ENCODE measurements around the gene FGD6. TPM values are rescaled to one million over a fixed set of nuclear protein-coding genes. Genes with fewer than 3 reads are reported as not detected.

FGD6 gene
- total and polyA plus RNA-seq, 2 experiments from 2014 or later: 10.4 to 17.2 TPM

DNA sequence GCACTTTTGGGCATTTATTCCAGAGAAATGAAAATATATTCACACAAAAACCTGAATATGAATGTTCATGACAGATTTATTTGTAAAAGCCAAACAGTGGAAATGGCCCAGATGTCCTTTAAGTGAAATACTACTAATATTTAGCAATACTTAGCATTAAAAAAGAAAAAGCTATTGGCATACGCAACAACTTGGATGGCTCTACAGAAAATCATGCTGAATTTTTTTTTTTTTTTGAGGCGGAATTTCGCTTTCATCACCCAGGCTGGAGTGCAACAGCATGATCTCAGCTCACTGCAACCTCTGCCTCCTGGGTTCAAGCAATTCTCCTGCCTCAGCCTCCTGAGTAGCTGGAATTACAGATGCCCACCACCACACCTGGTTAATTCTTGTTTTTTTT lies 24.1 kb downstream of the FGD6 start:
- peaks cover 13% of the 10 kb centered on the region for H3K4me1 ChIP-seq (ENCODE audit: insufficient read depth)
- H3K4me2 ChIP-seq: no peak overlapping the region
- H3K9me2 ChIP-seq (replicated peaks; ENCODE audit: insufficient read depth): no peaks in the 10 kb centered on the region
- no peak overlapping the region for H2AFZ ChIP-seq
- no peak overlapping the region for H3K4me3 ChIP-seq
- WGBS (ENCODE audit: low lambda C conversion rate, missing lambda C conversion rate): 96% methylated on average over 3 of the region's 3 CpGs
- DNase-seq (ENCODE audit: low spot score): no peak
- no peaks in the 10 kb centered on the region for H3K9me3 ChIP-seq (ENCODE audit: low read depth)
- no peak overlapping the region for H3K27ac ChIP-seq
- no peaks in the 10 kb centered on the region for H3K36me3 ChIP-seq (replicated peaks; ENCODE audit: insufficient read depth, low read depth)
- peaks cover 77% of the 10 kb centered on the region for H3K79me2 ChIP-seq
- no peaks in the 10 kb centered on the region for H3K27me3 ChIP-seq
- H4K20me1 ChIP-seq (ENCODE audit: insufficient read depth, poor library complexity, severe bottlenecking): no peaks in the 10 kb centered on the region
- TF ChIP-seq, protein P1, sequence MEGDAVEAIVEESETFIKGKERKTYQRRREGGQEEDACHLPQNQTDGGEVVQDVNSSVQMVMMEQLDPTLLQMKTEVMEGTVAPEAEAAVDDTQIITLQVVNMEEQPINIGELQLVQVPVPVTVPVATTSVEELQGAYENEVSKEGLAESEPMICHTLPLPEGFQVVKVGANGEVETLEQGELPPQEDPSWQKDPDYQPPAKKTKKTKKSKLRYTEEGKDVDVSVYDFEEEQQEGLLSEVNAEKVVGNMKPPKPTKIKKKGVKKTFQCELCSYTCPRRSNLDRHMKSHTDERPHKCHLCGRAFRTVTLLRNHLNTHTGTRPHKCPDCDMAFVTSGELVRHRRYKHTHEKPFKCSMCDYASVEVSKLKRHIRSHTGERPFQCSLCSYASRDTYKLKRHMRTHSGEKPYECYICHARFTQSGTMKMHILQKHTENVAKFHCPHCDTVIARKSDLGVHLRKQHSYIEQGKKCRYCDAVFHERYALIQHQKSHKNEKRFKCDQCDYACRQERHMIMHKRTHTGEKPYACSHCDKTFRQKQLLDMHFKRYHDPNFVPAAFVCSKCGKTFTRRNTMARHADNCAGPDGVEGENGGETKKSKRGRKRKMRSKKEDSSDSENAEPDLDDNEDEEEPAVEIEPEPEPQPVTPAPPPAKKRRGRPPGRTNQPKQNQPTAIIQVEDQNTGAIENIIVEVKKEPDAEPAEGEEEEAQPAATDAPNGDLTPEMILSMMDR (IDR thresholded peaks at IDR 0.05; ENCODE audit: poor library complexity): no peak
- no peak for TF ChIP-seq EZH2 (IDR thresholded peaks at IDR 0.05; ENCODE audit: borderline replicate concordance)
- no peak for TF ChIP-seq EZH2phosphoT487 (IDR thresholded peaks at IDR 0.05; ENCODE audit: low read depth, severe bottlenecking, unreplicated experiment)

GRCh38 chr12:95192271-95192670 lies 25.0 kb downstream of the FGD6 start:
- Histone ChIP-seq H4K20me1 (ENCODE audit: insufficient read depth, poor library complexity, severe bottlenecking) (no peaks in the 10 kb centered on the region), H3K4me3 (no peak overlapping the region), H3K79me2 (peaks cover 69% of the 10 kb centered on the region), H3K27me3 (no peaks in the 10 kb centered on the region), H3K9me3 (ENCODE audit: low read depth) (no peaks in the 10 kb centered on the region), H2AFZ (no peak overlapping the region), H3K36me3 (replicated peaks; ENCODE audit: insufficient read depth, low read depth) (no peaks in the 10 kb centered on the region), H3K4me2 (no peak overlapping the region), H3K4me1 (ENCODE audit: insufficient read depth) (peaks cover 14% of the 10 kb centered on the region), H3K9me2 (replicated peaks; ENCODE audit: insufficient read depth) (no peaks in the 10 kb centered on the region), H3K27ac (no peak overlapping the region)
- DNase-seq (ENCODE audit: low spot score): no peak
- TF ChIP-seq EZH2 (IDR thresholded peaks at IDR 0.05; ENCODE audit: borderline replicate concordance) (no peak), EZH2phosphoT487 (IDR thresholded peaks at IDR 0.05; ENCODE audit: low read depth, severe bottlenecking, unreplicated experiment) (no peak)
- TF ChIP-seq, protein P1 (IDR thresholded peaks at IDR 0.05; ENCODE audit: poor library complexity): no peak

- H3K79me2 ChIP-seq: peaks cover 62% of the 10 kb centered on the region
- no peak overlapping the region for H3K4me3 ChIP-seq
- H3K4me1 ChIP-seq (ENCODE audit: insufficient read depth): peaks cover 14% of the 10 kb centered on the region
- H3K4me2 ChIP-seq: no peak overlapping the region
- H4K20me1 ChIP-seq (ENCODE audit: insufficient read depth, poor library complexity, severe bottlenecking): no peaks in the 10 kb centered on the region
- no peaks in the 10 kb centered on the region for H3K36me3 ChIP-seq (replicated peaks; ENCODE audit: insufficient read depth, low read depth)
- no peak for DNase-seq (ENCODE audit: low spot score)
- no peaks in the 10 kb centered on the region for H3K27me3 ChIP-seq
- no peak for TF ChIP-seq EZH2phosphoT487 (IDR thresholded peaks at IDR 0.05; ENCODE audit: low read depth, severe bottlenecking, unreplicated experiment)
- TF ChIP-seq, protein P1 (IDR thresholded peaks at IDR 0.05; ENCODE audit: poor library complexity): no peak
- no peak for TF ChIP-seq EZH2 (IDR thresholded peaks at IDR 0.05; ENCODE audit: borderline replicate concordance)
- H3K9me3 ChIP-seq (ENCODE audit: low read depth): no peaks in the 10 kb centered on the region
- no peaks in the 10 kb centered on the region for H3K9me2 ChIP-seq (replicated peaks; ENCODE audit: insufficient read depth)
- 97% methylated on average over 1 of the region's 1 CpG for WGBS (ENCODE audit: low lambda C conversion rate, missing lambda C conversion rate)
- H3K27ac ChIP-seq: no peak overlapping the region
- H2AFZ ChIP-seq: no peak overlapping the region
These were observed 26.1 kb downstream of the FGD6 start for GRCh38 chr12:95191060-95191696.
